ENCODE measurements around the gene HS2ST1.

GRCh38 chr1:86981482-86982213 is 67.2 kb downstream of the HS2ST1 start:
- no peak for TF ChIP-seq CTCF (IDR thresholded peaks at IDR 0.05)
- TF ChIP-seq EP300 (IDR thresholded peaks at IDR 0.05) = no peak
- TF ChIP-seq POLR2A (IDR thresholded peaks at IDR 0.05) = no peak

Measured in ovary (tissue), 3 donors.